ENCODE results near the gene CCL11. TPM values are rescaled to one million over a fixed set of nuclear protein-coding genes. Genes with fewer than 3 reads are reported as not detected.

Gene CCL11
- total and polyA plus RNA-seq, 2 of the 8 experiments (the other 6 are each of a cell fraction or from before 2014, with no cell fraction given): not detected

- Histone ChIP-seq H3K79me1 (ENCODE audit: low read depth, low read length) (no peaks in the 10 kb centered on the region), H3K23ac (ENCODE audit: insufficient read length) (no peak within 1 kb of the TSS), H3K79me2 (ENCODE audit: control insufficient read depth in 1 of 2, insufficient read depth in 2 of 2, low read length in 2 of 2) (no peaks in the 10 kb centered on the region), H3K4ac (replicated peaks; ENCODE audit: insufficient read length, low read depth, low read length) (no peak within 1 kb of the TSS), H3K18ac (ENCODE audit: extremely low read depth, low read length) (peak within 1 kb of the TSS; percentile 73), H2BK120ac (replicated peaks; ENCODE audit: low read depth, low read length) (peak within 1 kb of the TSS; percentile 6), H2BK20ac (ENCODE audit: low read length) (peak within 1 kb of the TSS; percentile 57; the same call in 1 of the 2 replicates), H2AFZ (ENCODE audit: low read length) (peak within 1 kb of the TSS; percentile 79), H3K4me3 (ENCODE audit: extremely low read depth in 1 of 4, insufficient read depth in 2 of 4, low read depth in 3 of 4, low read length in 4 of 4) (peak within 1 kb of the TSS; percentile 25 to 53 (median 44); a peak in 7 of 8 replicates), H2BK12ac (ENCODE audit: low read depth, low read length) (peak within 1 kb of the TSS; percentile 52), H4K20me1 (replicated peaks in 1 of 2; ENCODE audit: control insufficient read depth in 1 of 2, insufficient read depth in 2 of 2, low read length in 2 of 2) (no peaks in the 10 kb centered on the region), H3K4me2 (ENCODE audit: insufficient read depth in 1 of 2, low read depth in 2 of 2, low read length in 2 of 2) (peak within 1 kb of the TSS; percentile 74 to 94), H3K36me3 (ENCODE audit: control insufficient read depth in 2 of 4, insufficient read depth in 4 of 4, low read length in 3 of 4) (no peaks in the 10 kb centered on the region), H3K9ac (replicated peaks in 1 of 4; ENCODE audit: extremely low read depth in 1 of 4, low read depth in 3 of 4, low read length in 3 of 4) (no peak within 1 kb of the TSS), H2AK5ac (ENCODE audit: low read depth, low read length) (0 out of 2 replicates have a peak within 1 kb of the TSS, but pooled peaks have one; percentile 10), H3K27me3 (replicated peaks in 1 of 4; ENCODE audit: control insufficient read depth in 3 of 4, extremely low read depth in 1 of 4, insufficient read depth in 3 of 4, low read length in 3 of 4) (no peaks in the 10 kb centered on the region), H4K8ac (ENCODE audit: extremely low read depth, insufficient read depth, low read length) (0 out of 2 replicates have a peak within 1 kb of the TSS, but pooled peaks have one; percentile 43), H3K56ac (replicated peaks; ENCODE audit: insufficient read length, low read depth, low read length) (no peak within 1 kb of the TSS), H3K27ac (ENCODE audit: low read depth, low read length) (peak within 1 kb of the TSS; percentile 32; the same call in 1 of the 2 replicates), H3K23me2 (ENCODE audit: low read depth, low read length) (peaks cover 6% of the 10 kb centered on the region; the same call in 1 of the 2 replicates), H2BK15ac (ENCODE audit: low read length) (no peak within 1 kb of the TSS; the same call in 1 of the 2 replicates), H2BK5ac (ENCODE audit: low read depth, low read length) (peak within 1 kb of the TSS; percentile 60; the same call in 1 of the 2 replicates), H4K91ac (replicated peaks; ENCODE audit: insufficient read length, low read length) (peak within 1 kb of the TSS; percentile 25), H4K5ac (ENCODE audit: insufficient read length, low read depth, low read length) (peak within 1 kb of the TSS; percentile 38), H3K14ac (ENCODE audit: insufficient read length) (no peak within 1 kb of the TSS), H3K9me3 (ENCODE audit: insufficient read depth in 2 of 2, low read depth in 1 of 2, low read length in 1 of 2) (no peaks in the 10 kb centered on the region), H3K4me1 (replicated peaks in 1 of 4; ENCODE audit: control insufficient read depth in 3 of 4, insufficient read depth in 4 of 4, low read length in 3 of 4) (peaks cover 4 to 11% (median 7%) of the 10 kb centered on the region in 4 experiments; a peak in 6 of 7 replicates)
- ChIA-PET CTCF (ENCODE audit: partially characterized antibody) (interaction anchor here (0.7 to 3.6 kb wide), 6 partner anchors 16 to 107 kb away, joined by 3 to 22 read pairs (median 6); partner anchors contain the start of gene CCL1), POLR2A (ENCODE audit: partially characterized antibody) (no interaction called here)
- TF ChIP-seq TBP (IDR thresholded peaks at IDR 0.05; ENCODE audit: low read depth, low read length) (peak; percentile 19; the same call in 1 of the 2 replicates), SIN3A (conservative IDR thresholded peaks at IDR 0.05 in 1 of 2, IDR thresholded peaks at IDR 0.05 in 1 of 2; ENCODE audit: low read depth in 1 of 2, low read length in 2 of 2) (peak in 1 of 2 experiments; percentile 38; a peak in 1 of 4 replicates), ASH2L (IDR thresholded peaks at IDR 0.05; ENCODE audit: low read length) (peak; percentile 92), NRF1 (IDR thresholded peaks at IDR 0.05; ENCODE audit: low read depth, low read length) (no peak), SAP30 (IDR thresholded peaks at IDR 0.05; ENCODE audit: insufficient read depth, insufficient replicate concordance, low read length) (no peak), TEAD4 (IDR thresholded peaks at IDR 0.05; ENCODE audit: low read depth, low read length) (peak; percentile 90), RBBP5 (IDR thresholded peaks at IDR 0.05; ENCODE audit: borderline replicate concordance, low read depth, low read length) (peak; percentile 89), KDM5A (IDR thresholded peaks at IDR 0.05; ENCODE audit: low read length) (no peak), SP4 (IDR thresholded peaks at IDR 0.05; ENCODE audit: low read length) (no peak), SP1 (IDR thresholded peaks at IDR 0.05; ENCODE audit: low read depth, low read length) (peak; percentile 71)
- peak; percentile 46 to 56 for DNase-seq (ENCODE audit: low read depth in 1 of 2, low spot score in 2 of 2)
- FAIRE-seq: peak; percentile 91
- WGBS, 2 experiments (ENCODE audit: extremely low coverage in 1 of 2, insufficient coverage in 1 of 2, insufficient read length in 1 of 2, insufficient replicate concordance in 2 of 2, low coverage in 1 of 2, low lambda C conversion rate in 2 of 2, missing lambda C conversion rate in 1 of 2): 11% methylated on average over 11 of the region's 11 CpGs; no CpG with 5 or more reads in 1 of the 2 experiments
Measured at GRCh38 chr17:34254651-34255380, 30.7 kb upstream of the CCL11 start, which contains the start of gene CCL2. TSS of gene CCL2 (plus strand) at chr17:34255285. CDS start at chr17:34255350, 65 bp downstream.
